ENCODE data around the gene FZD8.

DNA sequence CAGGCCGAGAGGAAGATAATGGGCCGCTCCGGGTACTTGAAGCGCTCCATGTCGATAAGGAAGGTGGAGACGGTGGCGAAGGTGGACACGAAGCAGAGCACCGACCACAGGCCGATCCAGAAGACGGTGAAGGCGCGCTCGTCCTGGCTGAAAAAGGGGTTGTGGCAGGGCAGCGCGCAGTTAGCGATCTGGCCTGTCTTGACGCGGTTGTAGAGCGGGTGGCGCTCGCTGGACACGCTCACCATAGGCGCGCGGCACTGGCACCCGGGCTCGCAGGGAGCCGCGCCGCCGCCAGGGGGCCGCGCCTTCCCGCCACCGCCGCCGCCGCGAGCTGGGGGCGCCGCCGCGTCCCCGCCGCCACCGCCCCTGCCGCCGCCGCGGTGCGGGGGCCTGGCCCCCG, 1.6 kb downstream of the FZD8 start:
- no peak for TF ChIP-seq CTBP1 (IDR thresholded peaks at IDR 0.05; ENCODE audit: borderline replicate concordance)
- no peak for TF ChIP-seq FOXK2 (IDR thresholded peaks at IDR 0.05)
- no peak for TF ChIP-seq FOXM1 (IDR thresholded peaks at IDR 0.05; ENCODE audit: borderline replicate concordance)
- no peak for TF ChIP-seq BHLHE40 (IDR thresholded peaks at IDR 0.05; ENCODE audit: borderline replicate concordance)
